Esophagus squamous epithelium (tissue), 5 donors: ENCODE measurements around the gene NPHP4. TPM values are rescaled to one million over a fixed set of nuclear protein-coding genes. Genes with fewer than 3 reads are reported as not detected.

Experiments used
- DNase-seq: peaks from one replicate; lab custom pipeline; 2025; lab: John Stamatoyannopoulos, UW
- H3K27ac ChIP-seq, 4 donors: fragments of 200-600 bp; sonication (generic); one replicate each; pipeline ENCODE4 v1.5.1; 2016 to 2019; ENCODE audit warnings: mild to moderate bottlenecking in 1 of 4
- H3K27me3 ChIP-seq, 4 donors: fragments of 200-600 bp; sonication (generic); 1 replicate in 3 of 4; 2 replicates in 1 of 4; pipeline versions ENCODE4 v1.5.1 to v1.6.0; 2017 to 2021; ENCODE audit warnings: antibody characterized with exemption in 1 of 4
- H3K36me3 ChIP-seq, 3 donors: fragments of 200-600 bp; sonication (generic); one replicate each; pipeline ENCODE4 v1.5.1; 2016 to 2019
- H3K4me1 ChIP-seq, 3 donors: fragments of 200-600 bp; sonication (generic); one replicate each; pipeline ENCODE4 v1.5.1; 2017 to 2019
- H3K4me3 ChIP-seq, 4 donors: fragments of 200-600 bp; sonication (generic); 1 replicate in 3 of 4; 2 replicates in 1 of 4; pipeline ENCODE4 v1.5.1; 2016 to 2019; ENCODE audit warnings: mild to moderate bottlenecking in 2 of 4, moderate library complexity in 1 of 4
- H3K9me3 ChIP-seq, 3 donors: fragments of 200-600 bp; sonication (generic); one replicate each; pipeline ENCODE4 v1.5.1; 2016 to 2019
- CTCF ChIP-seq, 6 experiments: fragments of 450-650 bp in 4 of 6; fragments of 200-600 bp in 2 of 6; sonication (generic) in 2 of 6; IDR thresholded peaks; one replicate each; pipeline ENCODE4 v1.5.1; 2016 to 2019; ENCODE audit warnings: antibody characterized with exemption in 6 of 6, mild to moderate bottlenecking in 4 of 6, moderate library complexity in 4 of 6
- POLR2A ChIP-seq, 4 donors: fragments of 450-650 bp; IDR thresholded peaks; one replicate each; pipeline ENCODE4 v1.6.1; 2017; ENCODE audit warnings: antibody characterized with exemption in 4 of 4, mild to moderate bottlenecking in 4 of 4, moderate library complexity in 3 of 4
- WGBS, 2 donors: methylation state at CpG; one replicate each; pipeline ENCODE4 v1.1.5; 2018; 5-methylcytosine and 5-hydroxymethylcytosine counted together
- intact Hi-C: fragments of 100-400 bp; cut with DNase I; formaldehyde crosslinking; loops from one replicate; pipeline ENCODE4 v1.15.0; 2022
- total RNA-seq, 4 donors: library from RNA; depleted of rRNA; stranded (reverse); fragments of >200 nt; gene quantifications; one replicate each; pipeline ENCODE4 v1.1.0, GENCODE V29; 2016
- donor health status: DM: yes; HTN: yes; CAD: no.

Gene NPHP4
- total RNA-seq, 4 donors from 2014 or later: 2.4 to 8.8 (median 5.3) TPM

DNA sequence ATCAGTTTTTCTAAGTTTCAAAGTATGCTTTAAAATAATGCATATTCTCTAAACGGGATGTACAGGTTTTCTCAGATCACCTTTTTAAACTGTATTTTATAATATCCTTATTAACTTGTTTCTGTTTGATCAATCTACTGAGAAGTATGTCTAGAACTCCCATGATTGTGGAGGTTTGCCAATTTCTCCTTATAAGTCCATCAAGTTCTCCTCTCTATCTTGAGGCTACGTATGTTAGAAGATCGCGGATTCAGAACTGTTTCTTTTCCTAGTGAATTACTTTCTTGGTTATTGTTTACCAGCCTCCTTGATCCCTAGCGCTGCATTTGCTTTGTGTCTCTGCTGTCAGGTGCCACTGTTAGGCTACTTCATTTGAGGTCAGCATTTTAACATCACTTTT is 89.2 kb downstream of the NPHP4 start:
- Histone ChIP-seq H3K27ac (no peak overlapping the region), H3K4me3 (no peak overlapping the region), H3K4me1 (peaks cover 0 to 4% (median 0%) of the 10 kb centered on the region in 3 donors), H3K27me3 (no peaks in the 10 kb centered on the region), H3K9me3 (no peaks in the 10 kb centered on the region), H3K36me3 (peaks cover 0 to 75% (median 0%) of the 10 kb centered on the region in 3 donors)
- TF ChIP-seq CTCF (IDR thresholded peaks at IDR 0.05) (no peak), POLR2A (IDR thresholded peaks at IDR 0.05) (no peak)
- intact Hi-C loops: no loop called here
- no peak for DNase-seq
- WGBS, 2 donors: 91 to 95% methylated on average over 5 of the region's 5 CpGs

- no peaks in the 10 kb centered on the region for H3K9me3 ChIP-seq
- intact Hi-C loops: no loop called here
- no peak overlapping the region for H3K27ac ChIP-seq
- 67% methylated on average over 1 of the region's 2 CpGs; no CpG with 5 or more reads in 1 of the 2 donors for WGBS, 2 donors
- no peaks in the 10 kb centered on the region for H3K27me3 ChIP-seq
- TF ChIP-seq POLR2A (IDR thresholded peaks at IDR 0.05): no peak
- TF ChIP-seq CTCF (IDR thresholded peaks at IDR 0.05): no peak
- no peak for DNase-seq
- H3K4me1 ChIP-seq: peaks cover 0 to 4% (median 0%) of the 10 kb centered on the region in 3 donors
- peaks cover 0 to 75% (median 0%) of the 10 kb centered on the region in 3 donors for H3K36me3 ChIP-seq
- H3K4me3 ChIP-seq: no peak overlapping the region
Observed at GRCh38 chr1:5901841-5902240, 90.4 kb downstream of the NPHP4 start.

DNA sequence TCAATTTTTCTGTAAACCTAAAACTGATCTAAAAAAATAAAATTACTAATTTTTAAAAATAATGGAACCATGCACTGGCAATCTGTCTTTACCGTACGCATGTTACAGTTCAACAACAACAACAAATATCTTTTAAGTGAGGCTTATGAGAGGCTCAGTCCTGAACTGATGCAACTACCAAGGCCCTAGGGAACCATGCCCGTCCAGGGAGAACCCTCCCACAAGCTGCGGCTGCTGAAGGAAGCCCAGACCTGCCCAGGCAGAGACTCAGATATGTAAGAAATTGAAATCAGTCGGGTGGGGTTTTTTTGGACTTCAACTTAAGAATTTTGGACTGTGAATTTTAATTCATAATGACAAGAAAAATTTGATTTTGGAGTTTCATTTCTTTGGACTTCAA is 91.1 kb downstream of the NPHP4 start:
- Histone ChIP-seq H3K9me3 (no peaks in the 10 kb centered on the region), H3K27ac (no peak overlapping the region), H3K27me3 (no peaks in the 10 kb centered on the region), H3K36me3 (peaks cover 0 to 74% (median 0%) of the 10 kb centered on the region in 3 donors), H3K4me3 (no peak overlapping the region), H3K4me1 (peaks cover 0 to 4% (median 0%) of the 10 kb centered on the region in 3 donors)
- 48 to 53% methylated on average over 5 of the region's 5 CpGs for WGBS, 2 donors
- intact Hi-C loops: no loop called here
- no peak for DNase-seq
- TF ChIP-seq CTCF (IDR thresholded peaks at IDR 0.05) (no peak), POLR2A (IDR thresholded peaks at IDR 0.05) (no peak)

DNA sequence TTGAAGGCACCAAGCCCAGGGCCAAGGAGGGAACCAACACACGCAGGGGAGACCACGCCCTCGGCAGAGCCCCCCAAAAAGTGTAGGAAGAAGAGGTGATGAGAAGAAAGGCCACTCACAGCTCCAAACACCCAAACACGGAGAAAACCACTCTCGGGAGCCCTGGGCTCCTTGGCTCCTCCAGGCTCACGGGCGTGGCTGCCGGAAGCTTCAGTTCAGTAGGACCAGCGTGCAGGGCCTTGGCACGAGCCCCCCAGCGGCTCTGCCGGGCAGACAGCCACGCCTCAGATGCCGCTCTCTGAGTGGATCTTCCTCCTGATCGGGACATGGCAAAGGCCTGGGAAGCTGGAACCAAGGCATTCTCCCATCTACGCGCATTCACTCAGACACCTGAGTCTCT is 94.0 kb downstream of the NPHP4 start:
- Histone ChIP-seq H3K4me1 (peaks cover 0 to 4% (median 0%) of the 10 kb centered on the region in 3 donors), H3K36me3 (peaks cover 0 to 58% (median 0%) of the 10 kb centered on the region in 3 donors), H3K27ac (no peak overlapping the region), H3K27me3 (no peaks in the 10 kb centered on the region), H3K9me3 (no peaks in the 10 kb centered on the region), H3K4me3 (no peak overlapping the region)
- intact Hi-C loops: no loop called here
- 89 to 94% methylated on average over 7 to 13 of the region's 17 CpGs for WGBS, 2 donors
- no peak for DNase-seq
- TF ChIP-seq CTCF (IDR thresholded peaks at IDR 0.05): no peak
- no peak for TF ChIP-seq POLR2A (IDR thresholded peaks at IDR 0.05)

DNA sequence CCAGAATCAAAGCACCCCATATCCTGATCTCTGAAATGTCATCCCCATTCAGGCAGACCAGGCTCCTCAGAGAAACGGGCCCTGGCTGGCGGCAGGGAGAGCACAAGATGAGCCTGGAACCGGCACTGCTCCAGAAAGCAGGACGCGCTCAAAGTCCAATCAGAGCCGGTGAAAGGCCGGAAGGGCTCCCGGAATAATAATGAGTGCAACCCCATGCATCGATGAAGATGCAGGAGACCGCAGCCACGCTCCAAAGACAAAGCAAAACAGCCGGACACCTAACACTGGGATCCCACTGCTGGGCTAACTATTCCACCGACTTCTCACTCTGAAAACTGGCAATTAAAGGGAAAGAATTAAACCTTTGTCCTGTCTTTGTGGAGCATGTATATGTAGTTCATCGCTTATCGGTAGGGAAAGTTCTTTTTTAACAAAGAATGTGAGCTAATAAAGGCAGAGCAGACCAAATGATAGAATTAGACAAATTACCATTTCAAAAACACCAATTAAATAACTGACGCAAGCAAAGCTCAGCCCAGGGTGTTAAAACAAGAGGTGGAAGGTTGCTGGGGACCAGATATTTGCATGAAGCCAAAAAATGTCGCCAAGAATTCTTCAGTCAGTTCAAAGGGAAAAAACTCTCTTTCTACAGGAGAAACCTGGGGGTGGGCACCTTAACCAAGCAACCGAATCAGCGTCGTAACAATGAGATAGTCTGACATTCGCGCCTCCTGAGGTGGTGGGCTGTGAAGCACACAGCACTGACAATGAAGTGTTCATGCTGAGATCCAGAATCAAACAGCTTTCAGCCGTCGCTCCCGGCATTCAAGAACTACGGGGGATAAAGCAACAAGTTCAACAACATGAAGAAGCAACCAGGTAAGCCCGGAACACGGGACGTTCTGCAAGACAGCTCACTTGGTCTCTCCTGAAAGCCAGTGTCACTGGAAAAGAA is 95.2 kb downstream of the NPHP4 start:
- H3K36me3 ChIP-seq: peaks cover 0 to 55% (median 0%) of the 10 kb centered on the region in 3 donors
- TF ChIP-seq CTCF (IDR thresholded peaks at IDR 0.05) (no peak), POLR2A (IDR thresholded peaks at IDR 0.05) (no peak)
- H3K9me3 ChIP-seq: no peaks in the 10 kb centered on the region
- H3K27ac ChIP-seq: no peak overlapping the region
- no peaks in the 10 kb centered on the region for H3K27me3 ChIP-seq
- H3K4me1 ChIP-seq: peaks cover 0 to 4% (median 0%) of the 10 kb centered on the region in 3 donors
- H3K4me3 ChIP-seq: no peak overlapping the region
- no peak for DNase-seq
- WGBS, 2 donors: 87 to 89% methylated on average over 21 to 28 of the region's 29 CpGs
- intact Hi-C loops: no loop called here
